DND-41 (cell line): ENCODE measurements around the gene MEFV.
A peak's percentile ranks its signal among the peaks of the same experiment; 100 is the strongest.

Source experiments
- ATAC-seq: fragments of 200-7000 bp; cut with Tn5 transposase; 3 replicates; pipeline ENCODE4 v1.9.1; 2021; ENCODE audit warnings: low read depth; ENCODE audit not compliant: insufficient read depth
- DNase-seq: peaks from one replicate; pipeline ENCODE4 v3.0.0-alpha.2; 2020
- H2AFZ ChIP-seq: 2 replicates; pipeline ENCODE4 v1.6.0; 2012; ENCODE audit warnings: low read depth, low read length
- H3K27ac ChIP-seq: 2 replicates; pipeline ENCODE4 v1.5.1; 2012; ENCODE audit warnings: low read length, inconsistent platforms
- H3K27me3 ChIP-seq: fragments of 200-600 bp; sonication (generic); 2 replicates; pipeline ENCODE4 v1.6.0; 2012; ENCODE audit warnings: low read length, mild to moderate bottlenecking, inconsistent platforms; ENCODE audit not compliant: insufficient read depth, poor library complexity
- H3K36me3 ChIP-seq: 2 replicates; pipeline ENCODE4 v1.5.1; 2012; ENCODE audit warnings: low read length, inconsistent platforms; ENCODE audit not compliant: insufficient read depth
- H3K4me1 ChIP-seq: 2 replicates; pipeline ENCODE4 v1.5.1; 2012; ENCODE audit warnings: mild to moderate bottlenecking, low read length; ENCODE audit not compliant: insufficient read depth
- H3K4me2 ChIP-seq: 2 replicates; pipeline ENCODE4 v1.6.0; 2012; ENCODE audit warnings: mild to moderate bottlenecking, moderate library complexity, low read length, inconsistent platforms; ENCODE audit not compliant: insufficient read depth
- H3K4me3 ChIP-seq, 2 experiments: fragments of 200-600 bp in 1 of 2; shearing (Covaris generic) in 1 of 2; 2 replicates each; pipeline ENCODE4 v1.5.1; 2012 to 2016; ENCODE audit warnings: inconsistent platforms in 2 of 2, low read length in 2 of 2, mild to moderate bottlenecking in 2 of 2, low read depth in 1 of 2, moderate library complexity in 1 of 2
- H3K79me2 ChIP-seq: 2 replicates; pipeline ENCODE4 v1.6.0; 2012; ENCODE audit warnings: low read length, inconsistent platforms; ENCODE audit not compliant: insufficient read depth
- H3K9ac ChIP-seq: 2 replicates; pipeline ENCODE4 v1.6.0; 2012; ENCODE audit warnings: low read depth, mild to moderate bottlenecking, inconsistent platforms, low read length, moderate library complexity
- H3K9me3 ChIP-seq: 2 replicates; pipeline ENCODE4 v1.5.1; 2012; ENCODE audit warnings: low read length, moderate library complexity, mild to moderate bottlenecking, inconsistent platforms; ENCODE audit not compliant: insufficient read depth, severe bottlenecking
- H4K20me1 ChIP-seq: 2 replicates; pipeline ENCODE4 v1.6.0; 2012; ENCODE audit warnings: low read length; ENCODE audit not compliant: insufficient read depth
- CTCF ChIP-seq: IDR thresholded peaks from 2 replicates; pipeline ENCODE4 v1.5.1; 2012; ENCODE audit warnings: borderline replicate concordance, low read length, moderate library complexity, mild to moderate bottlenecking; ENCODE audit not compliant: poor library complexity, severe bottlenecking; ENCODE audit errors: extremely low read depth
- EZH2 ChIP-seq: IDR thresholded peaks from 3 replicates; pipeline ENCODE4 v1.6.1; 2012; ENCODE audit warnings: borderline replicate concordance, low read depth, mild to moderate bottlenecking, moderate library complexity, low read length, inconsistent platforms; ENCODE audit not compliant: severe bottlenecking

Gene MEFV

GRCh38 chr16:3281222-3281820, 24.9 kb upstream of the MEFV start:
- H4K20me1 ChIP-seq = peaks cover 26% of the 10 kb centered on the region
- peaks cover 38% of the 10 kb centered on the region for H3K4me1 ChIP-seq
- H3K4me3 ChIP-seq = peak overlapping the region in 1 of 2 experiments; percentile 90; a peak in 2 of 4 replicates
- DNase-seq (no peak), ATAC-seq (no peak)
- peak overlapping the region; percentile 89 for H3K9ac ChIP-seq
- peak overlapping the region; percentile 94 for H3K4me2 ChIP-seq
- H3K27me3 ChIP-seq = no peaks in the 10 kb centered on the region
- TF ChIP-seq CTCF (no peak), EZH2 (no peak)
- no peaks in the 10 kb centered on the region for H3K9me3 ChIP-seq
- peaks cover 34% of the 10 kb centered on the region for H3K79me2 ChIP-seq
- peaks cover 27% of the 10 kb centered on the region for H3K36me3 ChIP-seq
- H3K27ac ChIP-seq = no peak overlapping the region
- H2AFZ ChIP-seq = no peak overlapping the region

- TF ChIP-seq CTCF (no peak), EZH2 (no peak)
- no peak overlapping the region for H3K4me2 ChIP-seq
- H3K4me3 ChIP-seq = no peak overlapping the region
- no peaks in the 10 kb centered on the region for H3K36me3 ChIP-seq
- H3K79me2 ChIP-seq = no peaks in the 10 kb centered on the region
- no peak overlapping the region for H3K9ac ChIP-seq
- ATAC-seq = no peak
- H3K27me3 ChIP-seq = no peaks in the 10 kb centered on the region
- no peaks in the 10 kb centered on the region for H3K9me3 ChIP-seq
- H3K4me1 ChIP-seq = peaks cover 6% of the 10 kb centered on the region
- no peak overlapping the region for H2AFZ ChIP-seq
- no peak overlapping the region for H3K27ac ChIP-seq
- DNase-seq = no peak
- no peaks in the 10 kb centered on the region for H4K20me1 ChIP-seq
Measured at GRCh38 chr16:3276679-3277078, 20.2 kb upstream of the MEFV start.

- no peak overlapping the region for H3K9ac ChIP-seq
- no peak for TF ChIP-seq EZH2
- TF ChIP-seq CTCF = no peak
- no peak overlapping the region for H3K4me2 ChIP-seq
- no peaks in the 10 kb centered on the region for H4K20me1 ChIP-seq
- no peaks in the 10 kb centered on the region for H3K79me2 ChIP-seq
- no peaks in the 10 kb centered on the region for H3K9me3 ChIP-seq
- DNase-seq (no peak), ATAC-seq (no peak)
- H3K36me3 ChIP-seq = no peaks in the 10 kb centered on the region
- no peaks in the 10 kb centered on the region for H3K4me1 ChIP-seq
- no peak overlapping the region for H3K27ac ChIP-seq
- H3K4me3 ChIP-seq = no peak overlapping the region
- no peak overlapping the region for H2AFZ ChIP-seq
- no peaks in the 10 kb centered on the region for H3K27me3 ChIP-seq
Measured at GRCh38 chr16:3274947-3275346, 18.5 kb upstream of the MEFV start.
